ENCODE data around the gene FCSK. TPM values are rescaled to one million over a fixed set of nuclear protein-coding genes. Genes with fewer than 3 reads are reported as not detected.
"Not testable (repeated sequence)": the region's sequence is repeated elsewhere in the genome, so short reads cannot be mapped to it uniquely, and the experiment has no call there.

Gene FCSK
- 6.5 TPM for total RNA-seq

DNA sequence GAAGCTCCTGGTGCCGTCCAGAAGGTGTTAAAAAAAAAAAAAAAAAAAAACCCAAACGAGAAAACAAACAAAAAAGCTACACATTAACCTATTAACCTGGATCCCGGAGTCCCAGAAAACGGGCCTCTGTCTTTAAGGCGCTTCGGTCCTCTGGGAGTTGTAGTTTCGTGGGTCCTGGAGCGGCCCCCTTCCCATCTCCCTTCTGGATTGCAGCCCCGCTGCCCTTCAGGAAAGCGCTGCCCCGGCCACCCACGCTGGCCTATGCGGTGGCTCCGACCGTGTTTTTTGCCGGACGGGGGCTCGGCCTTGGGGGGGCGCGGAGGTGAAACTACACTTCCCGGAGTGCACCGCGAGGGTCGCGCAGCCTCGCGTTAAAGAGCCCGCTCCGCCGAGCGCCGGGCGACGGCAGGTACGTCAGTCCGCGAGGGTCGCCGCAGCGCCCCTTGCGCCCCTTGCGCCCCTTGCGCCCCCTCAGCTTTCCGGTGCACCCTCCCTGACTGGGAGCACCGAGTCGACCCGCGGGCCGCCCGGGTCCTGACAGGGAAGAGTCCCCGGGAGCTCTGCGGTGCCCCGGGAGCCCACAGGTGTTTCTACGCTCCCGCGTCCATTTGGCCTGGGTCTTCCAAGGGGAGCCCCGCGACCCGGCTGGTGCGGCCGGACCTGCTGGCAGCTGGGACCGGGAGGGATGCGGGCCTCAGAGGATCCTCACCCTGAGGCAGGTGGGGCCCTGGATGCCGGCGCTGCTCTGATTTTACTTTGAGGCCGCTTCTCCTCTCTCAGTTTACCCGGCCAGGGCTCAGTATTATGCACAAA is at the start of gene FCSK:
TSS of gene FCSK (plus strand) at position 374 of the 813 bp plus-strand sequence. CDS start 8,596 bp downstream, outside the sequence.
- FAIRE-seq (no peak), DNase-seq (ENCODE audit: low spot score in 2 of 2) (peak; percentile 85 to 90)

- not testable (repeated sequence) for DNase-seq (ENCODE audit: low spot score in 2 of 2); FAIRE-seq
Measured at GRCh38 chr16:70406104-70406503, 48.3 kb upstream of the FCSK start.

GRCh38 chr16:70407811-70408274 is 46.6 kb upstream of the FCSK start:
- DNase-seq (ENCODE audit: low spot score in 2 of 2) = no peak
- no peak for FAIRE-seq

DNA sequence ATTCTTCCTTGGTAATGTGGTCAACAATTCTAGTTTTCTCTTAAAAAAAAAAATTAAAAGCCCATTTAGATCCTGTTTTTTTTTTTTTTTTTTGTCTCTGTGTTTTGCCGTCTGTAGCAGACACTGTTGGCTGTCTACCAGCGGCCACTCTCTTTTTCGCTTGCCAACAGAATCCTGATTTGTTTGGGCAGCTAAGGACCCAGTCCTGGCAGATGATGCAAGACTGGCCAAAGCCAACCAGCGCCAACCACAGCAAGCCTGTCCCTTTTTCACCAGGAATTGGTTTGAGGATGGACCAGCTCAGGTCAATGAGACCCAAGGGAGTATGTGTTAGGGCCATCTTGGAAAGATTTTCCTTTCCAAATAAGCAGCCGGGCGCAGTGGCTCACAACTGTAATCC is 43.7 kb upstream of the FCSK start:
- no peak for FAIRE-seq
- peak; percentile 38 to 54 for DNase-seq (ENCODE audit: low spot score in 2 of 2)

DNA sequence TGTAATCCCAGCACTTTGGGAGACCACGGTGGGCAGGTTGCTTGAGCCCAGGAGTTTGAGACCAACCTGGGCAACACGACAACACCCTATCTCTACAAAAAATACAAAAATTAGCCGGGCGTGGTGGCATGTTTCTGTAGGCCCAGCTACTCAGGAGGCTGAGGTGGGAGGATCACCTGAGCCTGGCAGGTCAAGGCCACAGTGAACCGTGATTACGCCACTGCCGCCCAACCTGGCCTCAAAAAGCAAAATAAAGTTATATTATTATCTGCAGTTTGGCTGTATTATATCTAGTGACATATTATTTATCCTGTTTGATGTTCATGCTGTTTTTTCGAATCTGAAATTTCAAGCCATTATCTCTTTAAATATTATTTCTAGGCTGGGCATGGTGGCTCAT is 42.0 kb upstream of the FCSK start:
- DNase-seq (ENCODE audit: low spot score in 2 of 2) (no peak), FAIRE-seq (no peak)

- DNase-seq (ENCODE audit: low spot score in 2 of 2); FAIRE-seq: not testable (repeated sequence)
Measured at GRCh38 chr16:70413572-70413971, 40.8 kb upstream of the FCSK start.

GRCh38 chr16:70416748-70417616 is 37.4 kb upstream of the FCSK start:
- DNase-seq (ENCODE audit: low spot score in 2 of 2) = no peak
- FAIRE-seq = no peak

DNA sequence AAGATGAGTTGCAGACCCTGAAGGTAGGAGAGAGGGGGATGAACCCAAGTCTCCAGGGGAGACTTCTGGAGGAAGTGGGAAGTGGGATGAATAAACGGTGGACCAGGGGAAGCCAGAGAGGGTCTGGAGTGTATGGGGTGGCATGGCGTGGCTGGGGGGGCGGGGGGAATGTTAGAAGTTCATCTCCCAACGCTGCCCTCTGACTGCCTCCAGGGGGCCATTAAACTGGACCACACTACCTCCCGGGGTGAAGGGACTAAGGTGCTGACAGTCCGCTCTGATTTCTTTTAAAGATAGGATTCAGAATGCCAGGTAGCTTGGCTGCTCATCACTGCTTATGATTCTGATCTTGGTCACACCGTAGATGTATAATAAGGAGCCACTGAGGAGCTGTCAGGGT is 36.7 kb upstream of the FCSK start:
- DNase-seq (ENCODE audit: low spot score in 2 of 2) (no peak), FAIRE-seq (no peak)

- FAIRE-seq = no peak
Measured at GRCh38 chr16:70418274-70418992, 36.0 kb upstream of the FCSK start.

DNA sequence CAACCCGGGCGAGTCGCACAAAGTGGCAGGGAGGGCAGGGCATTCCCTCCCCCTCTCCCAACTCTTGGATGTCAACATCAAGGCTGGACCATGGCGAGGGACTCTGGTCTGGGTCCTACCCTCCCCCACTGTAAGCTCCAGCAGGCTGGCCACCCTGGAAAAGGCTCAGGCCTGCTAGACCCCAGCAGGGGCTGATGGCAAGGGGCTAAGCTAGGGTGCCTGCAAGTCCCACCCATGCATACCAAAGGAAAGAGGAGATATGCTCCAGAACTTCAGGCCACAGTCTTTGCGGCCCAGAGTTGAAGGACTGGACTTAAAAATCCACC is 35.4 kb upstream of the FCSK start:
- DNase-seq (ENCODE audit: low spot score in 2 of 2) = no peak
- no peak for FAIRE-seq

More at GRCh38 chr16:70418274-70418992, 36.0 kb upstream of the FCSK start:
- DNase-seq (ENCODE audit: low spot score in 2 of 2) = no peak

DNA sequence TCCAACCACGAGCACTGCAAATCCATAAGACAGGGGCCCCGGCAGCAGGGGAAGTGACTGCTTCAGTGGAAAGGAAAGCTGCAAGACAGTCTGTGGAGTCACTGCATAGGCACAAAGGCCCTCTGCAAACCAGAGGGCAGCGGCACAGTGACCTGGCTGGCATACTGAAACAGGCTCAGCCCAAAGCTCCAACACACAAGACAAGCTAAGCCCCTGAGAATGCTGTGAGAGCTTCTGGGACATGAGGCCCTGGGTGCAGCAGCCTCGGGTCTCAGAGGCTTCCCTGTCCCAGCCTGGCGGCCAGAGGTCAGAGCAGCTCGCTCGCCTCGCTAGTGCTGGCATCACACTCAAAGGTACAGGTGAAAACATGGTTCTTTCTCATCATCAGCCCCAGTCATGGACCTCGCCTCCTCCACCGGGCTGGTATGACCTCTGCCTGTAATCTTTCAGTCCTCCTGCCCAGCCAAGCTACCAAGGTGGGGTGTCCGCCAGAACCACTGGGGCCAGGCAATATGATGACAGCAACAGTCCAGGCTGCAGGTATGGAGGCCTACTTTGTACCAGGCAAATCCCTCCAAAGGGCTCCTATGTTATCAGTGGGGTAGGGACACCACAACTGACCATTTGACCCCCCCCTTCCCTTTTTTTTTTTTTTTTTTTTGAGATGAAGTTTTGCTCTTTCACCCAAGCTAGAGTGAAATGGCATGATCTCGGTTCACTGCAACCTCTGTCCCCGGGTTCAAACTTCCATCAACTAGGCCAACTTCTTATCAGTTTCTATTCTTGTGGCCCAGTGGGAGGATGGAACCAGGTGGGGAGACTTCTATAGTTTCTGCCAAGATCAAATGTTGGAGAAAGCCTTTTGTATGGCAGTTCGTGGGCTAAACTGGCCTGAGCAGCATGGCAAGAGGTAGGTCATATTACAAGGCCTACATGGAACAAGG is 34.7 kb upstream of the FCSK start:
- FAIRE-seq (no peak), DNase-seq (ENCODE audit: low spot score in 2 of 2) (no peak)

DNA sequence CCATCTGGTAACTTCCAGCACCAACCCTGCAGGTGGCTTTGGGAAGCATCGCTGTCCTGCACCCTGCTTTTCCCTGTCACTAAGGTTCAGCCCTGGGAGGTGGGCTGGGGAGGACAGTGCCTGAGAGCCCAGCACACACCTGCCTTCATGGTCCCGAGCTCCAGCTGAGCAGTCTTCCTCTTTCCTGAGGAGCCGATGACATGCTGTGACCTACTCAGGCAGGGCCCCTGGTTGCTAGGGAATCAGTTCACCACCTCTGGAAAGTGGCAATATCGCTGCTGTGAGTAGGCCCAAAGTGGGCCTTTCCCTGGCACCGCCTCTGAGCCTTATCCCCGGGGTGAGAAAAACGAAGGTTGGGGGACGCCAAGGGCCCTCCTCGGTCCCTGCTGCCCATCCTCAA is 33.4 kb upstream of the FCSK start:
- FAIRE-seq = no peak
- no peak for DNase-seq (ENCODE audit: low spot score in 2 of 2)

DNA sequence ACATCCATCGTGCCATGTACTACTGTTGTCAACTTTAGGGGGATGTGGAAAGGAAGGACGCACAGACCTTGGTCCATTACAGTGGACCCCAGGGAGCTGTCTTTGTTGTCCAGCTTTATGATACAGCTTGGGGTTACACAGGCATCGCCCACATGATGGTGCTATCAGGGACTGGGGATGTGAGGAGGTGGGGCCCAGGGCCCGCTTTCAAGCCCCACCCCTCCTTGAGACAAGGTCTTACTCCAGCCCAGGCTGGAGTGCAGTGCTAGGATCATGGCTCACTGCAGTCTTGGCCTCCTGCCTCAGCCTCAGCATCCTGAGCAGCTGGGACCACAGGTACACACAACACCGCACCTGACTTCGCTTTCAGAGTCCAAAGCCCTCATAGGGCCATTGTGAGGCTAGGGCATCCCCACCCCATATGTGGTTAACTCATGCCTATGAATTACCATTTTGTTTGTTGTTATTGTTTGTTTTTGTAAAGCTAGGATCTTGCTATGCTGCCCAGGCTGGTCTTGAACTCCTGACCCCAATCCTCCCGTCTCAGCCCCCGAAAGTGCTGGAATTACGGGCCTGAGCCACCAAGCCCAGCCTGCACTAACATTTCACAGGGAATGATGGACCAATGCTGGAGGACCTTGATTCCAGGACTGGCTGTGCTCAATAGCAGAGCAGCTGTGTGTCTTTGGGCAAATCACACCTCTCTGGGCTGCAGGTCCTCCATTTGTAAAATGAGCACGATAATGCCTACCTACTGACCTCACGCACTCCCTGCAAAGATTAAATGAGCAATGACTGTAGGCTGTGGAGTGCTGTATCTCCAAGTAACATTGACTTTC is 32.7 kb upstream of the FCSK start:
- no peak for FAIRE-seq
- no peak for DNase-seq (ENCODE audit: low spot score in 2 of 2)

GRCh38 chr16:70422543-70422942 is 31.9 kb upstream of the FCSK start:
- FAIRE-seq (no peak), DNase-seq (ENCODE audit: low spot score in 2 of 2) (no peak)

GRCh38 chr16:70427786-70428177 is 26.6 kb upstream of the FCSK start:
- no peak for FAIRE-seq
- no peak for DNase-seq (ENCODE audit: low spot score in 2 of 2)

- no peak for FAIRE-seq
- DNase-seq (ENCODE audit: low spot score in 2 of 2) = peak in 1 of 2 donors; percentile 77
Measured at GRCh38 chr16:70428178-70428998, 26.0 kb upstream of the FCSK start.

- no peak for FAIRE-seq
- DNase-seq (ENCODE audit: low spot score in 2 of 2) = no peak
Measured at GRCh38 chr16:70429888-70430666, 24.3 kb upstream of the FCSK start.

All from frontal cortex (tissue), 4 donors.